Keratinocyte (primary cell): Measurements from ENCODE around the gene CFI. TPM values are rescaled to one million over a fixed set of nuclear protein-coding genes. Genes with fewer than 3 reads are reported as not detected.

Source experiments
- DNase-seq: peaks from one replicate; pipeline ENCODE4 v3.0.0-alpha.2; 2011; ENCODE audit warnings: low read depth, missing footprints, low spot score
- FAIRE-seq: peaks from 2 replicates; lab custom pipeline; 2011; peaks lifted over from hg19 to GRCh38; lab: Jason Lieb, UNC
- H2AFZ ChIP-seq: 2 replicates; pipeline ENCODE4 v1.6.0; 2012; ENCODE audit warnings: low read length, control low read depth, inconsistent platforms; ENCODE audit not compliant: control insufficient read depth
- H3K27ac ChIP-seq: 2 replicates; pipeline ENCODE4 v1.5.1; 2011; ENCODE audit warnings: low read length; ENCODE audit not compliant: control insufficient read depth, insufficient read depth
- H3K27me3 ChIP-seq: 3 replicates; pipeline ENCODE4 v1.6.0; 2011; ENCODE audit warnings: low read length; ENCODE audit not compliant: control insufficient read depth, insufficient read depth; ENCODE audit errors: extremely low read depth
- H3K36me3 ChIP-seq, 2 experiments: 2 replicates in 1 of 2; 3 replicates in 1 of 2; pipeline ENCODE4 v1.5.1; 2011; ENCODE audit warnings: low read length in 2 of 2, mild to moderate bottlenecking in 1 of 2; ENCODE audit not compliant: control insufficient read depth in 2 of 2, insufficient read depth in 2 of 2; ENCODE audit errors: extremely low read depth in 1 of 2
- H3K4me1 ChIP-seq: 3 replicates; pipeline ENCODE4 v1.5.1; 2011; ENCODE audit warnings: low read length; ENCODE audit not compliant: control insufficient read depth, insufficient read depth; ENCODE audit errors: extremely low read depth
- H3K4me2 ChIP-seq: 3 replicates; pipeline ENCODE4 v1.6.0; 2011; ENCODE audit warnings: low read depth, low read length; ENCODE audit not compliant: control insufficient read depth, insufficient read depth; ENCODE audit errors: extremely low read depth
- H3K4me3 ChIP-seq, 3 experiments: fragments of 200-600 bp in 1 of 3; sonication (generic) in 1 of 3; 2 replicates in 2 of 3; 3 replicates in 1 of 3; pipeline ENCODE4 v1.5.1; 2011 to 2016; ENCODE audit warnings: low read length in 3 of 3, mild to moderate bottlenecking in 3 of 3, control low read depth in 2 of 3, inconsistent platforms in 1 of 3, low read depth in 1 of 3, mixed read lengths in 1 of 3, mixed run types in 1 of 3, moderate library complexity in 1 of 3; ENCODE audit not compliant: control insufficient read depth in 2 of 3, insufficient read depth in 2 of 3; ENCODE audit errors: extremely low read depth in 1 of 3
- H3K79me2 ChIP-seq: 2 replicates; pipeline ENCODE4 v1.6.0; 2012; ENCODE audit warnings: low read length; ENCODE audit not compliant: control insufficient read depth, insufficient read depth
- H3K9ac ChIP-seq: 3 replicates; pipeline ENCODE4 v1.6.0; 2011; ENCODE audit warnings: low read length; ENCODE audit not compliant: control insufficient read depth, insufficient read depth; ENCODE audit errors: extremely low read depth
- H3K9me1 ChIP-seq: 3 replicates; pipeline ENCODE4 v1.6.0; 2011; ENCODE audit warnings: low read length; ENCODE audit not compliant: control insufficient read depth, insufficient read depth; ENCODE audit errors: extremely low read depth
- H3K9me3 ChIP-seq: 2 replicates; pipeline ENCODE4 v1.5.1; 2012; ENCODE audit warnings: low read depth, low read length; ENCODE audit not compliant: control insufficient read depth
- H4K20me1 ChIP-seq: 3 replicates; pipeline ENCODE4 v1.6.0; 2011; ENCODE audit warnings: low read length; ENCODE audit not compliant: control insufficient read depth, insufficient read depth; ENCODE audit errors: extremely low read depth
- EZH2 ChIP-seq: IDR thresholded peaks from one replicate; pipeline ENCODE4 v1.6.1; 2012; ENCODE audit warnings: inconsistent platforms, mild to moderate bottlenecking, low read length, moderate library complexity
- dilution Hi-C: fragments of 300-500 bp; cut with MboI; formaldehyde crosslinking; loops from one replicate; pipeline ENCODE4 v1.7.0; 2020; ENCODE audit warnings: low sequenced_read_pairs; ENCODE audit not compliant: extremely low pct_ligation_motif_present
- polyA minus RNA-seq, 3 experiments: library from RNA; depleted of rRNA, polyadenylated mRNA; stranded (reverse); fragments of >200 nt; gene quantifications; 1 replicate in 1 of 3; 2 replicates in 1 of 3; 3 replicates in 1 of 3; pipeline ENCODE4 v1.2.3, GENCODE V29; 2011
- polyA plus RNA-seq, 5 experiments: library from polyadenylated mRNA; depleted of rRNA in 3 of 5; stranded (reverse) in 3 of 5; stranded (forward) in 1 of 5; unstranded in 1 of 5; fragments of >200 nt; gene quantifications; 1 replicate in 1 of 5; 2 replicates in 3 of 5; 3 replicates in 1 of 5; pipeline versions ENCODE4 v1.2.1 to v1.2.3, GENCODE V29; 2011 to 2012; ENCODE audit warnings: missing spikeins in 2 of 5, low read depth in 1 of 5, low replicate concordance in 1 of 5
- TF ChIP-seq, protein P1 (sequence below), 3 experiments: IDR thresholded peaks in 1 of 3; conservative IDR thresholded peaks in 1 of 3; optimal IDR thresholded peaks in 1 of 3; 2 replicates in 2 of 3; 3 replicates in 1 of 3; pipeline versions ENCODE3 to v1.5.1; 2011; ENCODE audit warnings: low read length in 3 of 3, mild to moderate bottlenecking in 3 of 3, moderate library complexity in 2 of 3, control low read depth in 1 of 3, inconsistent platforms in 1 of 3; ENCODE audit not compliant: insufficient read depth in 2 of 3; ENCODE audit errors: extremely low read depth in 1 of 3

Gene CFI
- polyA plus RNA-seq (not detected in 3 replicates), polyA minus RNA-seq (not detected in 3 replicates)
- polyA plus RNA-seq (2011; ENCODE audit: low read depth): not detected
- polyA plus RNA-seq (2011; cell fraction: cytosol; rRNA removed): not detected in 2 replicates
- polyA plus RNA-seq (2011; cell fraction: nucleus; rRNA removed): not detected in 2 replicates
- polyA plus RNA-seq (2012; ENCODE audit: low replicate concordance): not detected in 2 replicates
- not detected for polyA minus RNA-seq (2011; cell fraction: cytosol; rRNA and poly(A)+ RNA removed)
- not detected in 2 replicates for polyA minus RNA-seq (2011; cell fraction: nucleus; rRNA and poly(A)+ RNA removed)

- no peak for TF ChIP-seq EZH2
- TF ChIP-seq, protein P1, sequence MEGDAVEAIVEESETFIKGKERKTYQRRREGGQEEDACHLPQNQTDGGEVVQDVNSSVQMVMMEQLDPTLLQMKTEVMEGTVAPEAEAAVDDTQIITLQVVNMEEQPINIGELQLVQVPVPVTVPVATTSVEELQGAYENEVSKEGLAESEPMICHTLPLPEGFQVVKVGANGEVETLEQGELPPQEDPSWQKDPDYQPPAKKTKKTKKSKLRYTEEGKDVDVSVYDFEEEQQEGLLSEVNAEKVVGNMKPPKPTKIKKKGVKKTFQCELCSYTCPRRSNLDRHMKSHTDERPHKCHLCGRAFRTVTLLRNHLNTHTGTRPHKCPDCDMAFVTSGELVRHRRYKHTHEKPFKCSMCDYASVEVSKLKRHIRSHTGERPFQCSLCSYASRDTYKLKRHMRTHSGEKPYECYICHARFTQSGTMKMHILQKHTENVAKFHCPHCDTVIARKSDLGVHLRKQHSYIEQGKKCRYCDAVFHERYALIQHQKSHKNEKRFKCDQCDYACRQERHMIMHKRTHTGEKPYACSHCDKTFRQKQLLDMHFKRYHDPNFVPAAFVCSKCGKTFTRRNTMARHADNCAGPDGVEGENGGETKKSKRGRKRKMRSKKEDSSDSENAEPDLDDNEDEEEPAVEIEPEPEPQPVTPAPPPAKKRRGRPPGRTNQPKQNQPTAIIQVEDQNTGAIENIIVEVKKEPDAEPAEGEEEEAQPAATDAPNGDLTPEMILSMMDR (optimal IDR thresholded peaks at IDR 0.05 in 1 of 3, IDR thresholded peaks at IDR 0.05 in 1 of 3, conservative IDR thresholded peaks at IDR 0.05 in 1 of 3; ENCODE audit: extremely low read depth in 1 of 3, insufficient read depth in 2 of 3, low read length in 3 of 3): no peak
- no peak within 1 kb of the TSS for H3K4me2 ChIP-seq
- no peaks in the 10 kb centered on the region for H3K36me3 ChIP-seq
- H3K9me1 ChIP-seq: no peaks in the 10 kb centered on the region
- H3K4me1 ChIP-seq: no peaks in the 10 kb centered on the region
- H2AFZ ChIP-seq: no peak within 1 kb of the TSS
- FAIRE-seq (no peak), DNase-seq (no peak)
- H3K4me3 ChIP-seq: no peak within 1 kb of the TSS
- H3K9me3 ChIP-seq: no peaks in the 10 kb centered on the region
- H3K27me3 ChIP-seq: no peaks in the 10 kb centered on the region
- H3K27ac ChIP-seq: no peak within 1 kb of the TSS
- H4K20me1 ChIP-seq: no peaks in the 10 kb centered on the region
- H3K79me2 ChIP-seq: no peaks in the 10 kb centered on the region
- H3K9ac ChIP-seq: no peak within 1 kb of the TSS
- dilution Hi-C loops: no loop called here
Measured at GRCh38 chr4:109801895-109802319, at the start of gene CFI. CFI (minus strand) TSS chr4:109801999; CDS start chr4:109801971, 28 bp downstream.

DNA sequence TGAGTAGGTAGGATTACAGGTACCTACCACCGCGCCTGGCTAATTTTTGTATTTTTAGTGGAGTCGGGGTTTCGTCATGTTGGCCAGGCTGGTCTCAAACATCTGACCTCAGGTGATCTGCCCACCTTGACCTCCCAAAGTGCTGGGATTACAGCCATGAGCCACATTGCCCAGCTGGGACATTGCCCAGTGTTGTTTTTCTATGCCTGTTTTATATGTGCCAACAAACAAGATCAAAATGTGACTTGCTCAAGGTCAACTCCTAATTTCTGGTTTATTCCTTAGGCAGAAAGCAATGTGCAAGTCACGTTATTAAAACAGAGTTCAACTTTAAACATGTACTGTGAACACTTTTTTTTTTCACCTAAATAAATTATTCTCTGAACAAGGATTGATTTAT is 48.8 kb upstream of the CFI start:
- Histone ChIP-seq H3K79me2 (no peaks in the 10 kb centered on the region), H3K9me3 (no peaks in the 10 kb centered on the region), H3K4me3 (no peak overlapping the region), H2AFZ (no peak overlapping the region), H3K36me3 (no peaks in the 10 kb centered on the region), H3K9me1 (no peaks in the 10 kb centered on the region), H3K27me3 (no peaks in the 10 kb centered on the region), H3K4me2 (no peak overlapping the region), H4K20me1 (no peaks in the 10 kb centered on the region), H3K4me1 (no peaks in the 10 kb centered on the region), H3K9ac (no peak overlapping the region), H3K27ac (no peak overlapping the region)
- dilution Hi-C loops: no loop called here
- DNase-seq: no peak
- no peak for FAIRE-seq
- TF ChIP-seq EZH2: no peak
- TF ChIP-seq, protein P1 (optimal IDR thresholded peaks at IDR 0.05 in 1 of 3, IDR thresholded peaks at IDR 0.05 in 1 of 3, conservative IDR thresholded peaks at IDR 0.05 in 1 of 3; ENCODE audit: extremely low read depth in 1 of 3, insufficient read depth in 2 of 3, low read length in 3 of 3): no peak
